HG02571 (cell line): Measurements from ENCODE around the gene PARD3B.
A peak's percentile ranks its signal among the peaks of the same experiment; 100 is the strongest.
"Not testable (repeated sequence)": the region's sequence is repeated elsewhere in the genome, so short reads cannot be mapped to it uniquely, and the experiment has no call there.

Experiments used
- ATAC-seq: cut with Tn5 transposase; IDR thresholded peaks from one replicate; pipeline ENCODE4 v1.9.1; 2021; ENCODE audit warnings: mild to moderate bottlenecking, moderate library complexity; ENCODE audit not compliant: unreplicated experiment

PARD3B gene

GRCh38 chr2:204538182-204539018, 6.9 kb upstream of the PARD3B start:
- no peak for ATAC-seq

DNA sequence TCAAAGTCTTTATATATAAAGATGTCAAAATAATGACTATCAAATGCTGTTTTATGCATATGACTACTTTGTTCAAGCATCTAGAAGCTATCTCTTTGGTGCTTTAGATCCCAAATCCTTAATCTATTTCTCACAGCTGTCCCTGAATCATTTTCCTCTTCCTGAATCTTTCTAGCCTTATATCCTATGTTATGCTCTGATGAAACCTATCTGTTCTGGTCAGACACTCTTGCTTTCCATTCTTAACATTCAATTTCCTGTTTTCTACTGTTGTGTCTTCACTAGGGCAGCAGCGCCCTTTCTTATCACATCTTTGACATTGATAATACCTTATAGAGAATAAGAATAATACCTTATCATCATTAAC, 6.3 kb upstream of the PARD3B start:
- ATAC-seq = no peak

DNA sequence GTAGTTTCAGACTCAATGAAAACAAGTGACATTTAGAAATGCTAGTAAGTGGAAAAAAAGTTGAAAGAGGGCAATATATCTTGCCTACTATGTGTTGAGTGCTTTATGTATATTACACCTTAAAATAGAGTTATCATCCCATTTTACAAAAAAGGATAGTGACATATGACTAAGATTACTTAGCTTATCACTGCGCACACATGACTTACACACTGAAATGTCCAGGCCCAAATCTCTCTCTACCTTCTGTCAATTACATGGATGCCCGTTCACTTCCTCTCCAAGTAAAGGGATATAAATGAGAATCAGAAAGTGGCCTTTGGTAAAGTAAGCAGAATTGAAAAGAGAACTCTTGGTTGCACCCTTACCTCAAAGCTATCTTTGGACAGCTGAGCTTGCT, 3.6 kb upstream of the PARD3B start:
- no peak for ATAC-seq

- no peak for ATAC-seq
Measured at GRCh38 chr2:204542982-204543608, 2.2 kb upstream of the PARD3B start.

GRCh38 chr2:204545861-204546735, 823 bp downstream of the PARD3B start:
- peak; percentile 8 for ATAC-seq

DNA sequence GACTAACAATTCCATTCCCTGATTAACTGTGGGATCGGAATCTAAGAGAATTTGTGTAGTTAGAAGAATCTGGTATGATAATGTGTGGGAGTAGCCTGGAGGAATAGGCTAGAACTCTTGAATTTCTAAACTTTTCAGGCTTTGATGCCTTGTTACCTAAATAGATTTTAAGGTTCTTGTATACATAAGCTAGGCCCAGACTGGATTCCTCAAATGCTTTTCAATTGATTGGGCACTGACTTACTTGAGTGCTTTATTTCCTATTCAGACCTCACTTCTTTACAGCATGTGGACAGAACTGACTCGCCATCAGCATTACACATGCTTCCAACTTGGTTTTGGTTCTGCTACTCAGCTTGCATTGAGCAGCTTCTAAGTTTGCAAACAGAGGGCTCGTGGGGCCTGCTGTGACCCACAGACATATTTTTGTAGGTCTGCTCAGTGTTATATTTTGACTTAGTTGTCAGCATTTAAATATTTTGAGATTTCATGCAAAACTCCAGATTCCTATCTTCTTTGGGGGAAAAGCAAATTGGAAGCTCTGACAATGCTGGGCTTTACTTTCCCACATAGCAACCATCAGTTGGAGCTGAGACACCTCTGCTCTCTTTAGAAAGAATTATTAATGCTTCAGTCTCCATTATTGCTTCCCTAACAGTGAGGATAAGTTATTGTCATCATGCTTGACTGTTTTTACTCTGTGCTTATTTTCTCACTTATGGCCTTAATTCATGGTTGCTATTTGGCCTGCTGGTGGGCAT, 5.7 kb downstream of the PARD3B start:
- no peak for ATAC-seq

DNA sequence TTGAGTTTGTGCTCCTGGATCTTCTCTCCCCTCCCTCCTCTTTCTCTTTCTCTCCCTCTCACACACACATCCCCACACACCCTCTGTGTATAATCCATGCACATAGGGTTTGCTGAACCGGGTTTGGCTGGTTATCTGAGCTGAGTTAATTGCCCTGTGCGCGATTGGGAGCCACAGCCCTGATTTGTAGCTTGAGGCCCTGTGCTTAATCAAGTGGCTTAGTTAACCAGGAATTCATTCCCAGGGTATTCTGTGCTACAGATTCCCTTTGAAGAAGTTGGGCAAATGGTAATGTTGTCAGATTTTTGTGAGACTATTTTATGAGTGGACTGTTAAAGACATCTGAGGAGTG, 6.2 kb downstream of the PARD3B start:
- ATAC-seq = no peak

DNA sequence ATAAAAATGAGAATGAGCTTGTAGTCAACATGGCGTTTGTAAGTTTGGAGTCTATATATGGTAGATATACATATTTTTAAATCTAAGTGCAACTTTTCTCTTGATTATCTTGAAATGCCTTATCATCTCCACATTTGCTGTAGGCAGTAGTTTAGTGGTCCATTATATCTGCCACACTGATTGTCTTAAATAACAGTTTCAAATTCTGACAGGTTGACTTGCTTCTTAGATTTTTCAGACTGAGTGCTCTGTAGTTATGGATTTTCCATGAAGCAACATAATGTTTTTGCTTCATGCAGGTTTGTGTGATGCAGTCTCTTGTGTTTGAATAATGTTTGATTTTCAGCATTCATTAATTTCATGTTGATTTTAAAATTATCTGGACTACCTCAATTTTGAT, 12.3 kb downstream of the PARD3B start:
- ATAC-seq = no peak

DNA sequence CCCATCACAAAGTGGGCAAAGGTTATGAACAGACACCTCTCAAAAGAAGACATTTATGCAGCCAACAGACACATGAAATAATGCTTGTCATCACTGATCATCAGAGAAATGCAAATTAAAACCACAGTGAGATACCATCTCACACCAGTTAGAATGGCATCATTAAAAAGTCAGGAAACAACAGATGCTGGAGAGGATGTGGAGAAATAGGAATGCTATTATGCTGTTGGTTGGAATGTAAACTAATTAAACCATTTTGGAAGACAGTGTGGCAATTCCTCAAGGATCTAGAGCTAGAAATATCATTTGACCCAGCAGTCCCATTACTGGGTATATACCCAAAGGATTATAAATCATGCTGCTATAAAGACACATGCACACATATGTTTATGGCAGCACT, 14.1 kb downstream of the PARD3B start:
- ATAC-seq = not testable (repeated sequence)

GRCh38 chr2:204560902-204561301, 15.6 kb downstream of the PARD3B start:
- no peak for ATAC-seq

DNA sequence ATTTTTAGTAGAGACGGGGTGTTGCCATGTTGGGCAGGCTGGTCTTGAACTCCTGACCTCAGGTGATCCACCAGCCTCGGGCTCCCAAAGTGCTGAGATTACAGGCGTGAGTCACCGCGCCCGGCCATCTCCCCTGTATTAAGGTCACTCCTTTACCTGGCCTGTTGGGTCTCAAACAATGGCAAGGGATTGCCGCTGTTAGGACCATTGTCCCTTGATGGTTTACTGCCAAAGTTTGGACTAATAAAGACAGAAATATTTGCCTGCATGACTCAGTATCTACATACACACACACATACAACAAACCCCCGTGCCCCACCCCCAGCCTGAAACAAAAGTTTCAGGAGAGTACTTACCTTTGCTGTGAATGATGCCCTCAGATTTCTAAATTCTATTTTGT, 16.5 kb downstream of the PARD3B start:
- no peak for ATAC-seq

GRCh38 chr2:204566439-204566838, 21.2 kb downstream of the PARD3B start:
- no peak for ATAC-seq

DNA sequence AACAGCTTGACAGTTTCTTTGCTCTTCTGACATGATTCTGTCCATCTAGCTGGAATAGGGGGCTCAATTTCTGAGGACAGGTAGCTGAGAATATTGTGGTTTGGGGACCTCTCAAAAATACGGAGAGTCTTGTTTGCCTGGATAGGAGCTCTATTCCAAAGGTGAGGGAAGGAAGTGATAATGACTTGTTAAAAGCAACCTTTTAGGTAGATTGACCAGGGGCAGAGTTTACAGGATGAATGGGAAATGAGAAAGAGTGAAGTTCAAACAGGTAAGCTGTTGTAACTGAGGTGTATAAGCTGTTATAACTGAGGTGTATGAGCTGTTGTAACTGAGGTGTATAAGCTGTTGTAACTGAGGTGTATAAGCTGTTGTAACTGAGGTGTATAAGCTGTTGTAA, 25.1 kb downstream of the PARD3B start:
- ATAC-seq = no peak

- ATAC-seq = no peak
Measured at GRCh38 chr2:204571041-204571440, 25.8 kb downstream of the PARD3B start.

GRCh38 chr2:204571911-204572310, 26.6 kb downstream of the PARD3B start:
- no peak for ATAC-seq

DNA sequence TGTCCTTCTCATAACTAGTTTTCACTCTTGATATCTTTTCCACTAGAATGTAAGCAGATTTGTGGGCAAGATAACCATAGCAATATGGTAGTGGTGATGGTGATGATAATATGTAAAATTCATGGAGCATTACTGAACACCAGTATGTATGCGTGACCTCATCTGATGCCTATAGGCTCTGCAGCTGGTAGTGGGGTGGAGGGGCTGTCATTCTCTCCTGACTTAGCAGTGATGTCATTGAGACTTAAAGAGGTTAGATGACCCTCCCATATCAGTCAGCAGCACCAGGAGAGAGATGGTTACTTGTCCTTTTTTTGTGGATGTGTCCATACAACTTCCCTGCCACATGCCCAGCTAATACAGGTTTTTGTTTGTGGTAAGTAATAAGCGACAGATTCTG, 27.9 kb downstream of the PARD3B start:
- no peak for ATAC-seq

GRCh38 chr2:204574486-204574885, 29.2 kb downstream of the PARD3B start:
- no peak for ATAC-seq

GRCh38 chr2:204575463-204575862, 30.2 kb downstream of the PARD3B start:
- ATAC-seq = no peak

- ATAC-seq = no peak
Measured at GRCh38 chr2:204576362-204576979, 31.2 kb downstream of the PARD3B start.

- no peak for ATAC-seq
Measured at GRCh38 chr2:204578928-204579598, 33.8 kb downstream of the PARD3B start.
